Esophagus squamous epithelium (tissue), 4 donors: ENCODE measurements around the gene SLC11A2.

ENCODE experiments used
- CTCF ChIP-seq, 6 experiments: fragments of 450-650 bp in 4 of 6; fragments of 200-600 bp in 2 of 6; sonication (generic) in 2 of 6; IDR thresholded peaks; one replicate each; pipeline ENCODE4 v1.5.1; 2016 to 2019; ENCODE audit warnings: antibody characterized with exemption in 6 of 6, mild to moderate bottlenecking in 4 of 6, moderate library complexity in 4 of 6
- POLR2A ChIP-seq, 4 donors: fragments of 450-650 bp; IDR thresholded peaks; one replicate each; pipeline ENCODE4 v1.6.1; 2017; ENCODE audit warnings: antibody characterized with exemption in 4 of 4, mild to moderate bottlenecking in 4 of 4, moderate library complexity in 3 of 4

- TF ChIP-seq POLR2A (IDR thresholded peaks at IDR 0.05) (no peak), CTCF (IDR thresholded peaks at IDR 0.05) (no peak)
Measured at GRCh38 chr12:50985322-50985721, 40.9 kb downstream of the SLC11A2 start.
